Adrenal gland (tissue), 5 donors: ENCODE data around the gene SBF1.

Experiments
- CTCF ChIP-seq, 6 experiments: fragments of 450-650 bp in 4 of 6; fragments of 200-600 bp in 2 of 6; sonication (generic) in 1 of 6; IDR thresholded peaks; 1 replicate in 5 of 6; 2 replicates in 1 of 6; pipeline versions ENCODE4 v1.5.1 to v1.8.0; 2016 to 2021; ENCODE audit warnings: antibody characterized with exemption in 6 of 6, mild to moderate bottlenecking in 2 of 6, moderate library complexity in 1 of 6
- POLR2A ChIP-seq, 2 donors: fragments of 450-650 bp; IDR thresholded peaks; one replicate each; pipeline ENCODE4 v1.6.1; 2017; ENCODE audit warnings: antibody characterized with exemption in 2 of 2, mild to moderate bottlenecking in 2 of 2, moderate library complexity in 1 of 2
- donor health status: DM: no; HTN: no; CAD: no.

DNA sequence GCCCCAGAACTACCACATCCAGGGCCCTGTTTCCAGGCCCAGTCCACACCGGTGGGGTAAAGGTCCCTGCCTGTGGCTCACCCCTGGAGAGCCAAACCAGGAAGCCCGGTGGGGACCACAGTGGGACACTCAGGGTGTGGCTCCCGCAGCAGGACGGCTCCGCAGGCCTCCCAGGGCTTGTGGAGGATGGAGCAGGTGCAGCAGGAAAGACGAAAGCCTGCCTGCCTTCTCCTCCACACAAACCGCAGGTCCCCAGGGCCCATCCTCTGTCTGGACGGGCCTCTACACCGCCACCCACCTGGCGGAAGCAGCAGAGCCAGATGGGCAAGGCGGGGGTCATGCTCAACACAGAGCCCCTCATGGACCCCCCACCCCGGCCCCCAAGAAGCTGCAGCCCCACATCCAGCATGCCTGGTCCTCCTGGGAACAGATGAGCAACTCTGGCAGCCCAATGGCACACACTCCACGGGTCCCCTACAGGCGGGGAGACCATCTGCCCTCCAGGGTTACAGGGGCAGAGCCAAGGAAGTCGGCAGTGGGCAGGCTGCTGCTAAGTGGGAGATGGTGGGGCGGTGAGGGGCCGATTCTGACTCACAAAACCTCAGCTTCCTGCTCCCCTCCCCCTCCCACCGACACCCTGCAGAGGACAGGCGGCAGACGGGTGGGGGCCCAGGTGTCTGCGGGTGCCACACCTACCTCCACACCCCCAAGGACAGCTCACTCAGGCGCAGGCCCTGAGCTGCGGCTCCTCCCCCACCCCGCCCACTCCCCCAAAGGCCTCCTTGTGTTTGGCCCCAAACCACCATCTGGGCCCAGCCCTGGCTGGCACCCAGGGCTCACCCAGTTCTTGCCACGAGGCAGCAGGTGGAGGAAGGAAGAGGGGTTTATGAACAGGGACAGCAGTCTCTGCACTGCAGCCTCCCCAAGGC lies 5.2 kb downstream of the SBF1 start:
- TF ChIP-seq CTCF (IDR thresholded peaks at IDR 0.05) = no peak
- TF ChIP-seq POLR2A (IDR thresholded peaks at IDR 0.05) = no peak
